K562 (cell line): ENCODE data around the gene EXOSC9. TPM values are rescaled to one million over a fixed set of nuclear protein-coding genes. Genes with fewer than 3 reads are reported as not detected.

Source experiments
- ATF2 ChIP-seq: sonication (generic); formaldehyde crosslinking; IDR thresholded peaks from 2 replicates; pipeline ENCODE4 v1.8.1; 2022; ENCODE audit warnings: missing genetic modification reagents
- BACH1 ChIP-seq: fragments of 200-800 bp; sonication (Bioruptor generic); IDR thresholded peaks from 2 replicates; pipeline ENCODE4 v1.6.1; 2016; ENCODE audit warnings: missing genetic modification characterization, missing compliant biosample characterization
- BHLHE40 ChIP-seq: IDR thresholded peaks from 2 replicates; pipeline ENCODE4 v1.6.1; 2011; ENCODE audit warnings: low read length, improper control_type of control experiment
- CTBP1 ChIP-seq: fragments of 450-650 bp; IDR thresholded peaks from 2 replicates; pipeline ENCODE4 v1.6.1; 2016; ENCODE audit warnings: borderline replicate concordance
- FOXA3 ChIP-seq, 2 experiments: fragments of 450-650 bp in 1 of 2; sonication (generic) in 1 of 2; formaldehyde crosslinking; IDR thresholded peaks in 1 of 2; conservative IDR thresholded peaks in 1 of 2; 2 replicates each; pipeline versions ENCODE4 v1.4.0 to v1.8.0; 2020 to 2022; ENCODE audit warnings: mild to moderate bottlenecking in 2 of 2, missing genetic modification reagents in 1 of 2
- HNRNPUL1 ChIP-seq: fragments of 200-400 bp; formaldehyde crosslinking; IDR thresholded peaks from 2 replicates; pipeline ENCODE4 v1.6.1; 2017; ENCODE audit warnings: low read length
- RBM22 ChIP-seq: fragments of 200-400 bp; formaldehyde crosslinking; IDR thresholded peaks from 2 replicates; pipeline ENCODE4 v1.6.1; 2018; ENCODE audit warnings: low read length, low read depth; ENCODE audit not compliant: poor library complexity, severe bottlenecking
- SFPQ ChIP-seq: fragments of 200-400 bp; formaldehyde crosslinking; IDR thresholded peaks from 2 replicates; pipeline ENCODE4 v1.6.1; 2017; ENCODE audit warnings: mild to moderate bottlenecking, low read depth, low read length, moderate library complexity
- SRSF3 ChIP-seq: fragments of 200-400 bp; formaldehyde crosslinking; IDR thresholded peaks from 2 replicates; pipeline ENCODE4 v1.6.1; 2016; ENCODE audit warnings: mild to moderate bottlenecking, low read length, moderate library complexity; ENCODE audit not compliant: insufficient read depth
- THRB ChIP-seq: fragments of 450-650 bp; formaldehyde crosslinking; conservative IDR thresholded peaks from 2 replicates; pipeline ENCODE4 v1.4.0; 2022; ENCODE audit warnings: mild to moderate bottlenecking, missing genetic modification characterization
- TSC22D4 ChIP-seq: fragments of 450-650 bp; IDR thresholded peaks from 2 replicates; pipeline ENCODE4 v1.6.1; 2016; ENCODE audit warnings: missing genetic modification characterization, missing biosample characterization, control low read depth
- YY1 ChIP-seq, 3 experiments: IDR thresholded peaks; 2 replicates each; pipeline ENCODE4 v1.6.1; 2011; ENCODE audit warnings: low read length in 2 of 3, mild to moderate bottlenecking in 2 of 3, moderate library complexity in 2 of 3, borderline replicate concordance in 1 of 3, control low read depth in 1 of 3, low read depth in 1 of 3; ENCODE audit not compliant: insufficient read depth in 3 of 3, insufficient replicate concordance in 2 of 3, control insufficient read depth in 1 of 3, insufficient read length in 1 of 3; ENCODE audit errors: extremely low read depth in 1 of 3
- ZNF121 ChIP-seq: sonication (generic); formaldehyde crosslinking; conservative IDR thresholded peaks from 2 replicates; pipeline ENCODE4 v1.8.0; 2022; ENCODE audit warnings: missing genetic modification reagents
- ZNF263 ChIP-seq: sonication (generic); formaldehyde crosslinking; IDR thresholded peaks from 2 replicates; pipeline ENCODE4 v1.8.0; 2022; ENCODE audit warnings: mild to moderate bottlenecking, missing genetic modification reagents, borderline replicate concordance
- polyA plus RNA-seq, 8 experiments: library from polyadenylated mRNA; depleted of rRNA in 4 of 8; stranded (reverse) in 5 of 8; unstranded in 3 of 8; fragments of >200 nt; fragmentation: Nextera tagmentation in 2 of 8; fragmentation: Illumina TruSeq in 1 of 8; extraction: Ambion mirVana in 2 of 8; extraction: Trizol in 1 of 8; gene quantifications; 2 replicates each; pipeline versions ENCODE4 v1.2.1 to v1.2.3, GENCODE V29; 2011 to 2014; ENCODE audit warnings: inconsistent platforms in 1 of 8, missing spikeins in 1 of 8
- total RNA-seq, 7 experiments: library from RNA; depleted of rRNA in 6 of 7; stranded (reverse); fragments of >200 nt in 6 of 7; fragmentation: Illumina TruSeq in 2 of 7; extraction: Trizol in 2 of 7; gene quantifications; 2 replicates each; pipeline versions ENCODE4 v1.2.1 to v1.2.3, GENCODE V29; 2011 to 2021; ENCODE audit warnings: low replicate concordance in 1 of 7
- TF ChIP-seq, protein P1 (sequence below): sonication (generic); formaldehyde crosslinking; IDR thresholded peaks from 2 replicates; pipeline ENCODE4 v1.8.1; 2023; ENCODE audit warnings: mild to moderate bottlenecking, missing genetic modification reagents
- TF ChIP-seq, protein P2 (sequence below): sonication (generic); formaldehyde crosslinking; IDR thresholded peaks from 2 replicates; pipeline ENCODE4 v1.8.0; 2022; ENCODE audit warnings: mild to moderate bottlenecking, low read depth, missing genetic modification reagents

EXOSC9 gene
- total and polyA plus RNA-seq, 9 of the 15 experiments (the other 6 are each of a cell fraction or from before 2014, with no cell fraction given): 64.7 to 166 (median 115) TPM

DNA sequence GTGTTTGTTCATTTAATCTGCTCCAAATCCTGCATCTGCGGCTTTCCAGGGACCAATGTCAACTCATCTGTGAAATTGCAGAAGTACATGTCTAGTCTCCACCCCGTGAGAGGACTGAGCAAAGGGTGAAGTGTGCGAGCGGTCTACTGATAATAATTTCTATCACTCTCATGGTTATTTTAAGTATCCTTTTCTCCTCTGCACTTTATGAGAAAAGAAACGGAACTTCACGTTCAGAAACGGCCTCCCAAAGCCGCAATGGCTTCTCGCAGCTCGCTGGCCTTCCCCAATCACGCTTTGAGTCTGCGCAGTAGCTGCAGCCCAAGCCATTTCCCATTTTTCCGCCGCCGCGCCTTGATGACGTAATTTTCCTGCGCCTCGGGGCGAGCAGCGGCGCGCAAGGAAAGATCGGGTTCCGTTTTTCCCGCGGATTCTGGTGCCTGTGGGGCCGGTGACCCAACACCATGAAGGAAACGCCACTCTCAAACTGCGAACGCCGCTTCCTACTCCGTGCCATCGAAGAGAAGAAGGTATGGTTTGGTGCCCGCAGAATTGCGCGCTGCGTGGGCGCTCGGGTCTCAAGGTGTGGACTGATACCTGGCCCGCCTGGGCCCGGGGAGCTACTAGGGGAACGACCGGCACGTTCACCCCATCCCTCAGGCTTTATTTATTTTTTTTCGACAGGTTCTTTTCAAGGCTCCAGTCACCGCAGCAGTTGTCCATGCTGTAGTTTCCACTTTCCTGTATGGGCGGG is at the start of gene EXOSC9 (continued):
- TF ChIP-seq SRSF3 (0 out of 2 replicates have a peak, but pooled peaks have one; percentile 65), HNRNPUL1 (no peak), YY1 (IDR thresholded peaks at IDR 0.05; ENCODE audit: borderline replicate concordance in 1 of 3, control insufficient read depth in 1 of 3, extremely low read depth in 1 of 3, insufficient read depth in 3 of 3, insufficient read length in 1 of 3, insufficient replicate concordance in 2 of 3, low read depth in 1 of 3, low read length in 2 of 3) (peak; percentile 44 to 94 (median 89)), BHLHE40 (peak; percentile 52), RBM22 (no peak), ATF2 (CRISPR knock-in tag) (no peak), ZNF263 (CRISPR knock-in tag) (no peak), SFPQ (no peak), FOXA3 (CRISPR knock-in tag; conservative IDR thresholded peaks at IDR 0.05 in 1 of 2, IDR thresholded peaks at IDR 0.05 in 1 of 2) (no peak; a peak in 1 of 4 replicates), BACH1 (tag) (peak; percentile 73; the same call in 1 of the 2 replicates), CTBP1 (peak; percentile 56; the same call in 1 of the 2 replicates), ZNF121 (CRISPR knock-in tag) (no peak), TSC22D4 (tag) (no peak), THRB (no peak)
- TF ChIP-seq, protein P1, sequence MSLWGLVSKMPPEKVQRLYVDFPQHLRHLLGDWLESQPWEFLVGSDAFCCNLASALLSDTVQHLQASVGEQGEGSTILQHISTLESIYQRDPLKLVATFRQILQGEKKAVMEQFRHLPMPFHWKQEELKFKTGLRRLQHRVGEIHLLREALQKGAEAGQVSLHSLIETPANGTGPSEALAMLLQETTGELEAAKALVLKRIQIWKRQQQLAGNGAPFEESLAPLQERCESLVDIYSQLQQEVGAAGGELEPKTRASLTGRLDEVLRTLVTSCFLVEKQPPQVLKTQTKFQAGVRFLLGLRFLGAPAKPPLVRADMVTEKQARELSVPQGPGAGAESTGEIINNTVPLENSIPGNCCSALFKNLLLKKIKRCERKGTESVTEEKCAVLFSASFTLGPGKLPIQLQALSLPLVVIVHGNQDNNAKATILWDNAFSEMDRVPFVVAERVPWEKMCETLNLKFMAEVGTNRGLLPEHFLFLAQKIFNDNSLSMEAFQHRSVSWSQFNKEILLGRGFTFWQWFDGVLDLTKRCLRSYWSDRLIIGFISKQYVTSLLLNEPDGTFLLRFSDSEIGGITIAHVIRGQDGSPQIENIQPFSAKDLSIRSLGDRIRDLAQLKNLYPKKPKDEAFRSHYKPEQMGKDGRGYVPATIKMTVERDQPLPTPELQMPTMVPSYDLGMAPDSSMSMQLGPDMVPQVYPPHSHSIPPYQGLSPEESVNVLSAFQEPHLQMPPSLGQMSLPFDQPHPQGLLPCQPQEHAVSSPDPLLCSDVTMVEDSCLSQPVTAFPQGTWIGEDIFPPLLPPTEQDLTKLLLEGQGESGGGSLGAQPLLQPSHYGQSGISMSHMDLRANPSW (CRISPR knock-in tag): no peak
- TF ChIP-seq, protein P2, sequence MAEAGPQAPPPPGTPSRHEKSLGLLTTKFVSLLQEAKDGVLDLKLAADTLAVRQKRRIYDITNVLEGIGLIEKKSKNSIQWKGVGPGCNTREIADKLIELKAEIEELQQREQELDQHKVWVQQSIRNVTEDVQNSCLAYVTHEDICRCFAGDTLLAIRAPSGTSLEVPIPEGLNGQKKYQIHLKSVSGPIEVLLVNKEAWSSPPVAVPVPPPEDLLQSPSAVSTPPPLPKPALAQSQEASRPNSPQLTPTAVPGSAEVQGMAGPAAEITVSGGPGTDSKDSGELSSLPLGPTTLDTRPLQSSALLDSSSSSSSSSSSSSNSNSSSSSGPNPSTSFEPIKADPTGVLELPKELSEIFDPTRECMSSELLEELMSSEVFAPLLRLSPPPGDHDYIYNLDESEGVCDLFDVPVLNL (CRISPR knock-in tag): peak; percentile 76; the same call in 1 of the 2 replicates
